H1 (cell line): ENCODE measurements around the gene SPATA16.
"Not testable (repeated sequence)": the region's sequence is repeated elsewhere in the genome, so short reads cannot be mapped to it uniquely, and the experiment has no call there.

Experiments used
- EP300 ChIP-seq, 2 experiments: IDR thresholded peaks; 1 replicate in 1 of 2; 2 replicates in 1 of 2; pipeline ENCODE4 v1.6.1; 2011 to 2012; ENCODE audit warnings: low read depth in 2 of 2, low read length in 2 of 2, mild to moderate bottlenecking in 2 of 2, borderline replicate concordance in 1 of 2, inconsistent platforms in 1 of 2, moderate library complexity in 1 of 2
- EZH2 ChIP-seq: fragments of 200-600 bp; sonication (generic); IDR thresholded peaks from 2 replicates; pipeline ENCODE4 v1.7.1; 2012; ENCODE audit warnings: low read depth, mild to moderate bottlenecking, moderate library complexity, low read length, inconsistent platforms; ENCODE audit not compliant: severe bottlenecking
- GABPA ChIP-seq: IDR thresholded peaks from 2 replicates; pipeline ENCODE4 v1.6.1; 2011; ENCODE audit warnings: mild to moderate bottlenecking, low read length, moderate library complexity, borderline replicate concordance; ENCODE audit not compliant: insufficient read depth
- KDM1A ChIP-seq: fragments of 200-600, 300-600 bp; sonication (generic); IDR thresholded peaks from 2 replicates; pipeline ENCODE4 v1.7.1; 2016; ENCODE audit warnings: mild to moderate bottlenecking, low read length, borderline replicate concordance
- SUZ12 ChIP-seq: fragments of 200-600 bp; sonication (generic); IDR thresholded peaks from 2 replicates; pipeline ENCODE4 v1.6.1; 2012; ENCODE audit warnings: mild to moderate bottlenecking, inconsistent platforms, low read length, moderate library complexity, mixed read lengths
- TAF1 ChIP-seq: IDR thresholded peaks from 2 replicates; pipeline ENCODE4 v1.6.1; 2011; ENCODE audit warnings: mild to moderate bottlenecking, low read depth, low read length
- TF ChIP-seq, protein P1 (sequence below), 3 experiments: IDR thresholded peaks; 1 replicate in 2 of 3; 2 replicates in 1 of 3; pipeline versions ENCODE4 v1.5.1 to v1.6.1; 2011; ENCODE audit warnings: low read length in 3 of 3, mild to moderate bottlenecking in 3 of 3, inconsistent platforms in 2 of 3, low read depth in 1 of 3, moderate library complexity in 1 of 3; ENCODE audit not compliant: insufficient read depth in 1 of 3; ENCODE audit errors: control extremely low read depth in 1 of 3

DNA sequence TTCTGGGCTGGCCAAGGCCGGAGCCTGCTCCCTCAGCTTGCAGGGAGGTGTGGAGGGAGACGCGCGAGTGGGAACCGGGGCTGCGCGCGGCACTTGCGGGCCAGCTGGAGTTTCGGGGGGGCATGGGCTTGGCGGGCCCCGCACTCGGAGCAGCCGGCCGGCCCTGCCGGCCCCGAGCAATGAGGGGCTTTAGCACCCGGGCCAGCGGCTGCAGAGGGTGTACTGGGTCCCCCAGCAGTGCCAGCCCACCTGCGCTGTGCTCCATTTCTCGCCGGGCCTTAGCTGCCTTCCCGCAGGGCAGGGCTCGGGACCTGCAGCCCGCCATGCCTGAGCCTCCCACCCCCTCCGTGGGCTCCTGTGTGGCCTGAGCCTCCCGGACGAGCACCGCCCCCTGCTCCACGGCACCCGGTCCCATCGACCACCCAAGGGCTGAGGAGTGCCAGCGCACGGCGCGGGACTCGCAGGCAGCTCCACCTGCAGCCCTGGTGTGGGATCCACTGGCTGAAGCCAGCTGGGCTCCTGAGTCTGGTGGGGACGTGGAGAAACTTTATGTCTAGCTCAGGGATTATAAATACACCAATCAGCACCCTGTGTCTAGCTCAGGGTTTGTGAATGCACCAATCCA is 274.2 kb downstream of the SPATA16 start:
- TF ChIP-seq KDM1A; GABPA; EP300 (IDR thresholded peaks at IDR 0.05; ENCODE audit: borderline replicate concordance in 1 of 2, low read depth in 2 of 2, low read length in 2 of 2); SUZ12; TAF1; EZH2: not testable (repeated sequence)
- TF ChIP-seq, protein P1, sequence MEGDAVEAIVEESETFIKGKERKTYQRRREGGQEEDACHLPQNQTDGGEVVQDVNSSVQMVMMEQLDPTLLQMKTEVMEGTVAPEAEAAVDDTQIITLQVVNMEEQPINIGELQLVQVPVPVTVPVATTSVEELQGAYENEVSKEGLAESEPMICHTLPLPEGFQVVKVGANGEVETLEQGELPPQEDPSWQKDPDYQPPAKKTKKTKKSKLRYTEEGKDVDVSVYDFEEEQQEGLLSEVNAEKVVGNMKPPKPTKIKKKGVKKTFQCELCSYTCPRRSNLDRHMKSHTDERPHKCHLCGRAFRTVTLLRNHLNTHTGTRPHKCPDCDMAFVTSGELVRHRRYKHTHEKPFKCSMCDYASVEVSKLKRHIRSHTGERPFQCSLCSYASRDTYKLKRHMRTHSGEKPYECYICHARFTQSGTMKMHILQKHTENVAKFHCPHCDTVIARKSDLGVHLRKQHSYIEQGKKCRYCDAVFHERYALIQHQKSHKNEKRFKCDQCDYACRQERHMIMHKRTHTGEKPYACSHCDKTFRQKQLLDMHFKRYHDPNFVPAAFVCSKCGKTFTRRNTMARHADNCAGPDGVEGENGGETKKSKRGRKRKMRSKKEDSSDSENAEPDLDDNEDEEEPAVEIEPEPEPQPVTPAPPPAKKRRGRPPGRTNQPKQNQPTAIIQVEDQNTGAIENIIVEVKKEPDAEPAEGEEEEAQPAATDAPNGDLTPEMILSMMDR (IDR thresholded peaks at IDR 0.05; ENCODE audit: control extremely low read depth in 1 of 3, insufficient read depth in 1 of 3, low read depth in 1 of 3, low read length in 3 of 3): not testable (repeated sequence)
